K562 (cell line): ENCODE results near the gene RTBDN. TPM values are rescaled to one million over a fixed set of nuclear protein-coding genes. Genes with fewer than 3 reads are reported as not detected.

Experiments used
- BACH1 ChIP-seq: fragments of 200-800 bp; sonication (Bioruptor generic); IDR thresholded peaks from 2 replicates; pipeline ENCODE4 v1.6.1; 2016; ENCODE audit warnings: missing genetic modification characterization, missing compliant biosample characterization
- MYNN ChIP-seq, 2 experiments: sonication (generic); formaldehyde crosslinking in 1 of 2; IDR thresholded peaks; 2 replicates each; pipeline versions ENCODE4 v1.5.0 to v1.6.1; 2016 to 2020; ENCODE audit warnings: antibody characterized with exemption in 1 of 2, missing genetic modification reagents in 1 of 2
- RBFOX2 ChIP-seq: fragments of 200-400 bp; formaldehyde crosslinking; IDR thresholded peaks from 2 replicates; pipeline ENCODE4 v1.6.1; 2017; ENCODE audit warnings: low read depth, mild to moderate bottlenecking, low read length, moderate library complexity
- SMAD4 ChIP-seq: fragments of 250-450 bp; sonication (Bioruptor Pico); conservative IDR thresholded peaks from 2 replicates; pipeline ENCODE4 v1.8.0; 2021; ENCODE audit warnings: inconsistent platforms, mild to moderate bottlenecking, moderate library complexity
- polyA plus RNA-seq, 8 experiments: library from polyadenylated mRNA; depleted of rRNA in 4 of 8; stranded (reverse) in 5 of 8; unstranded in 3 of 8; fragments of >200 nt; fragmentation: Nextera tagmentation in 2 of 8; fragmentation: Illumina TruSeq in 1 of 8; extraction: Ambion mirVana in 2 of 8; extraction: Trizol in 1 of 8; gene quantifications; 2 replicates each; pipeline versions ENCODE4 v1.2.1 to v1.2.3, GENCODE V29; 2011 to 2014; ENCODE audit warnings: inconsistent platforms in 1 of 8, missing spikeins in 1 of 8
- total RNA-seq, 7 experiments: library from RNA; depleted of rRNA in 6 of 7; stranded (reverse); fragments of >200 nt in 6 of 7; fragmentation: Illumina TruSeq in 2 of 7; extraction: Trizol in 2 of 7; gene quantifications; 2 replicates each; pipeline versions ENCODE4 v1.2.1 to v1.2.3, GENCODE V29; 2011 to 2021; ENCODE audit warnings: low replicate concordance in 1 of 7
- TF ChIP-seq, protein P1 (sequence below): sonication (generic); formaldehyde crosslinking; IDR thresholded peaks from 2 replicates; pipeline ENCODE4 v1.8.1; 2023; ENCODE audit warnings: missing genetic modification reagents, mild to moderate bottlenecking, borderline replicate concordance
- TF ChIP-seq, protein P2 (sequence below), 3 experiments: fragments of 200-800 bp in 1 of 3; fragments of 250-450 bp in 1 of 3; fragments of 450-650 bp in 1 of 3; sonication (Bioruptor Pico) in 1 of 3; sonication (Bioruptor generic) in 1 of 3; formaldehyde crosslinking in 1 of 3; IDR thresholded peaks; 2 replicates each; pipeline versions ENCODE4 v1.6.1 to v1.8.0; 2016 to 2022; ENCODE audit warnings: mild to moderate bottlenecking in 2 of 3, missing genetic modification characterization in 2 of 3, missing compliant biosample characterization in 1 of 3, moderate library complexity in 1 of 3
- TF ChIP-seq, protein P3 (sequence below): fragments of 450-650 bp; IDR thresholded peaks from 2 replicates; pipeline ENCODE4 v1.6.1; 2016; ENCODE audit warnings: low read depth

The RTBDN gene
- total and polyA plus RNA-seq, 9 of the 15 experiments (the other 6 are each of a cell fraction or from before 2014, with no cell fraction given): 0.20 to 2.3 (median 0.72) TPM; not detected in 1

DNA sequence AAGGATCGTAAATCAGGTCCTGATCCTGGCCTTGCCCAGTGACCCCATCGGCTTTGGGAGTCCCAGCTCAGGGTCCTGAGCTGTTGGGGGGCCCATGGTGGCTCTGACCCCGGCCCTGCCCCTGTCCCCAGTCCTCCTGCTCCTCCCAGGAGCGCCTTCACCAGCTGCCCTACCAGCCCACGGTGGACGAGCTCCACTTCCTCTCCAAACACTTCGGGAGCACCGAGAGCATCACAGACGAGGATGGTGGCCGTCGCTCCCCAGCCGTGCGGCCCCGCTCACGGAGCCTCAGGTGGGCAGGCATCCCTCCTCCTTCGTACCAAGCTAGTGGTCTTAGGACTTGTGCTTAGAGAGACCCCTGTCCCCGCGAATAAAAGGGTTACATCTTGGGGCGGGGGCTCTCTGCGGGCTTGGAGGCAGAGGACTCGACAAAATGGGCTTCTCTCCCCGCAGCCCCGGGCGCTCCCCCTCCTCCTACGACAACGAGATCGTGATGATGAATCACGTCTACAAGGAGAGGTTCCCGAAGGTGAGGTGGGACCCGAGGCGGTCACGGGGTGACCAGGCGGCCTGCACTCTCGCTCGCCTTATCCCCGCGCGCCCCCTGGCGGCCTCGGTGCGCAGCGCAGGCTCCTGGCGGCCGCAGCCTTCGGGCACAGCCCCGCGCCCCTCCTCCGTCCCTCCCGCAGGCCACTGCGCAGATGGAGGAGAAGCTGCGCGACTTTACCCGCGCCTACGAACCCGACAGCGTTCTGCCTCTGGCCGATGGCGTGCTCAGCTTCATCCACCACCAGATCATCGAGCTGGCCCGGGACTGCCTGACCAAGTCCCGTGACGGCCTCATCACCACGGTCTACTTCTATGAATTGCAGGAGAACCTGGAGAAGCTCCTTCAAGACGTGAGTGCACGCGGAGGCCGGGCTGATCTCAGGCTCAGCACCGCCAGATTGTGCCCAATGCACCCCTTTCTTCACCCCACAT, 13.1 kb upstream of the RTBDN start (continued):
- TF ChIP-seq, protein P1, sequence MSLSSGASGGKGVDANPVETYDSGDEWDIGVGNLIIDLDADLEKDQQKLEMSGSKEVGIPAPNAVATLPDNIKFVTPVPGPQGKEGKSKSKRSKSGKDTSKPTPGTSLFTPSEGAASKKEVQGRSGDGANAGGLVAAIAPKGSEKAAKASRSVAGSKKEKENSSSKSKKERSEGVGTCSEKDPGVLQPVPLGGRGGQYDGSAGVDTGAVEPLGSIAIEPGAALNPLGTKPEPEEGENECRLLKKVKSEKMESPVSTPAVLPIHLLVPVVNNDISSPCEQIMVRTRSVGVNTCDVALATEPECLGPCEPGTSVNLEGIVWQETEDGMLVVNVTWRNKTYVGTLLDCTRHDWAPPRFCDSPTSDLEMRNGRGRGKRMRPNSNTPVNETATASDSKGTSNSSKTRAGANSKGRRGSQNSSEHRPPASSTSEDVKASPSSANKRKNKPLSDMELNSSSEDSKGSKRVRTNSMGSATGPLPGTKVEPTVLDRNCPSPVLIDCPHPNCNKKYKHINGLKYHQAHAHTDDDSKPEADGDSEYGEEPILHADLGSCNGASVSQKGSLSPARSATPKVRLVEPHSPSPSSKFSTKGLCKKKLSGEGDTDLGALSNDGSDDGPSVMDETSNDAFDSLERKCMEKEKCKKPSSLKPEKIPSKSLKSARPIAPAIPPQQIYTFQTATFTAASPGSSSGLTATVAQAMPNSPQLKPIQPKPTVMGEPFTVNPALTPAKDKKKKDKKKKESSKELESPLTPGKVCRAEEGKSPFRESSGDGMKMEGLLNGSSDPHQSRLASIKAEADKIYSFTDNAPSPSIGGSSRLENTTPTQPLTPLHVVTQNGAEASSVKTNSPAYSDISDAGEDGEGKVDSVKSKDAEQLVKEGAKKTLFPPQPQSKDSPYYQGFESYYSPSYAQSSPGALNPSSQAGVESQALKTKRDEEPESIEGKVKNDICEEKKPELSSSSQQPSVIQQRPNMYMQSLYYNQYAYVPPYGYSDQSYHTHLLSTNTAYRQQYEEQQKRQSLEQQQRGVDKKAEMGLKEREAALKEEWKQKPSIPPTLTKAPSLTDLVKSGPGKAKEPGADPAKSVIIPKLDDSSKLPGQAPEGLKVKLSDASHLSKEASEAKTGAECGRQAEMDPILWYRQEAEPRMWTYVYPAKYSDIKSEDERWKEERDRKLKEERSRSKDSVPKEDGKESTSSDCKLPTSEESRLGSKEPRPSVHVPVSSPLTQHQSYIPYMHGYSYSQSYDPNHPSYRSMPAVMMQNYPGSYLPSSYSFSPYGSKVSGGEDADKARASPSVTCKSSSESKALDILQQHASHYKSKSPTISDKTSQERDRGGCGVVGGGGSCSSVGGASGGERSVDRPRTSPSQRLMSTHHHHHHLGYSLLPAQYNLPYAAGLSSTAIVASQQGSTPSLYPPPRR: no peak
- TF ChIP-seq, protein P2, sequence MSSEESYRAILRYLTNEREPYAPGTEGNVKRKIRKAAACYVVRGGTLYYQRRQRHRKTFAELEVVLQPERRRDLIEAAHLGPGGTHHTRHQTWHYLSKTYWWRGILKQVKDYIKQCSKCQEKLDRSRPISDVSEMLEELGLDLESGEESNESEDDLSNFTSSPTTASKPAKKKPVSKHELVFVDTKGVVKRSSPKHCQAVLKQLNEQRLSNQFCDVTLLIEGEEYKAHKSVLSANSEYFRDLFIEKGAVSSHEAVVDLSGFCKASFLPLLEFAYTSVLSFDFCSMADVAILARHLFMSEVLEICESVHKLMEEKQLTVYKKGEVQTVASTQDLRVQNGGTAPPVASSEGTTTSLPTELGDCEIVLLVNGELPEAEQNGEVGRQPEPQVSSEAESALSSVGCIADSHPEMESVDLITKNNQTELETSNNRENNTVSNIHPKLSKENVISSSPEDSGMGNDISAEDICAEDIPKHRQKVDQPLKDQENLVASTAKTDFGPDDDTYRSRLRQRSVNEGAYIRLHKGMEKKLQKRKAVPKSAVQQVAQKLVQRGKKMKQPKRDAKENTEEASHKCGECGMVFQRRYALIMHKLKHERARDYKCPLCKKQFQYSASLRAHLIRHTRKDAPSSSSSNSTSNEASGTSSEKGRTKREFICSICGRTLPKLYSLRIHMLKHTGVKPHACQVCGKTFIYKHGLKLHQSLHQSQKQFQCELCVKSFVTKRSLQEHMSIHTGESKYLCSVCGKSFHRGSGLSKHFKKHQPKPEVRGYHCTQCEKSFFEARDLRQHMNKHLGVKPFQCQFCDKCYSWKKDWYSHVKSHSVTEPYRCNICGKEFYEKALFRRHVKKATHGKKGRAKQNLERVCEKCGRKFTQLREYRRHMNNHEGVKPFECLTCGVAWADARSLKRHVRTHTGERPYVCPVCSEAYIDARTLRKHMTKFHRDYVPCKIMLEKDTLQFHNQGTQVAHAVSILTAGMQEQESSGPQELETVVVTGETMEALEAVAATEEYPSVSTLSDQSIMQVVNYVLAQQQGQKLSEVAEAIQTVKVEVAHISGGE (CRISPR knock-in tag; IDR thresholded peaks at IDR 0.05): no peak
- TF ChIP-seq SMAD4 (no peak), BACH1 (tag) (no peak), MYNN (IDR thresholded peaks at IDR 0.05) (0 out of 2 replicates have a peak, but pooled peaks have one; percentile 31), MYNN (CRISPR knock-in tag; IDR thresholded peaks at IDR 0.05) (no peak), RBFOX2 (peak; percentile 64)
- TF ChIP-seq, protein P3, sequence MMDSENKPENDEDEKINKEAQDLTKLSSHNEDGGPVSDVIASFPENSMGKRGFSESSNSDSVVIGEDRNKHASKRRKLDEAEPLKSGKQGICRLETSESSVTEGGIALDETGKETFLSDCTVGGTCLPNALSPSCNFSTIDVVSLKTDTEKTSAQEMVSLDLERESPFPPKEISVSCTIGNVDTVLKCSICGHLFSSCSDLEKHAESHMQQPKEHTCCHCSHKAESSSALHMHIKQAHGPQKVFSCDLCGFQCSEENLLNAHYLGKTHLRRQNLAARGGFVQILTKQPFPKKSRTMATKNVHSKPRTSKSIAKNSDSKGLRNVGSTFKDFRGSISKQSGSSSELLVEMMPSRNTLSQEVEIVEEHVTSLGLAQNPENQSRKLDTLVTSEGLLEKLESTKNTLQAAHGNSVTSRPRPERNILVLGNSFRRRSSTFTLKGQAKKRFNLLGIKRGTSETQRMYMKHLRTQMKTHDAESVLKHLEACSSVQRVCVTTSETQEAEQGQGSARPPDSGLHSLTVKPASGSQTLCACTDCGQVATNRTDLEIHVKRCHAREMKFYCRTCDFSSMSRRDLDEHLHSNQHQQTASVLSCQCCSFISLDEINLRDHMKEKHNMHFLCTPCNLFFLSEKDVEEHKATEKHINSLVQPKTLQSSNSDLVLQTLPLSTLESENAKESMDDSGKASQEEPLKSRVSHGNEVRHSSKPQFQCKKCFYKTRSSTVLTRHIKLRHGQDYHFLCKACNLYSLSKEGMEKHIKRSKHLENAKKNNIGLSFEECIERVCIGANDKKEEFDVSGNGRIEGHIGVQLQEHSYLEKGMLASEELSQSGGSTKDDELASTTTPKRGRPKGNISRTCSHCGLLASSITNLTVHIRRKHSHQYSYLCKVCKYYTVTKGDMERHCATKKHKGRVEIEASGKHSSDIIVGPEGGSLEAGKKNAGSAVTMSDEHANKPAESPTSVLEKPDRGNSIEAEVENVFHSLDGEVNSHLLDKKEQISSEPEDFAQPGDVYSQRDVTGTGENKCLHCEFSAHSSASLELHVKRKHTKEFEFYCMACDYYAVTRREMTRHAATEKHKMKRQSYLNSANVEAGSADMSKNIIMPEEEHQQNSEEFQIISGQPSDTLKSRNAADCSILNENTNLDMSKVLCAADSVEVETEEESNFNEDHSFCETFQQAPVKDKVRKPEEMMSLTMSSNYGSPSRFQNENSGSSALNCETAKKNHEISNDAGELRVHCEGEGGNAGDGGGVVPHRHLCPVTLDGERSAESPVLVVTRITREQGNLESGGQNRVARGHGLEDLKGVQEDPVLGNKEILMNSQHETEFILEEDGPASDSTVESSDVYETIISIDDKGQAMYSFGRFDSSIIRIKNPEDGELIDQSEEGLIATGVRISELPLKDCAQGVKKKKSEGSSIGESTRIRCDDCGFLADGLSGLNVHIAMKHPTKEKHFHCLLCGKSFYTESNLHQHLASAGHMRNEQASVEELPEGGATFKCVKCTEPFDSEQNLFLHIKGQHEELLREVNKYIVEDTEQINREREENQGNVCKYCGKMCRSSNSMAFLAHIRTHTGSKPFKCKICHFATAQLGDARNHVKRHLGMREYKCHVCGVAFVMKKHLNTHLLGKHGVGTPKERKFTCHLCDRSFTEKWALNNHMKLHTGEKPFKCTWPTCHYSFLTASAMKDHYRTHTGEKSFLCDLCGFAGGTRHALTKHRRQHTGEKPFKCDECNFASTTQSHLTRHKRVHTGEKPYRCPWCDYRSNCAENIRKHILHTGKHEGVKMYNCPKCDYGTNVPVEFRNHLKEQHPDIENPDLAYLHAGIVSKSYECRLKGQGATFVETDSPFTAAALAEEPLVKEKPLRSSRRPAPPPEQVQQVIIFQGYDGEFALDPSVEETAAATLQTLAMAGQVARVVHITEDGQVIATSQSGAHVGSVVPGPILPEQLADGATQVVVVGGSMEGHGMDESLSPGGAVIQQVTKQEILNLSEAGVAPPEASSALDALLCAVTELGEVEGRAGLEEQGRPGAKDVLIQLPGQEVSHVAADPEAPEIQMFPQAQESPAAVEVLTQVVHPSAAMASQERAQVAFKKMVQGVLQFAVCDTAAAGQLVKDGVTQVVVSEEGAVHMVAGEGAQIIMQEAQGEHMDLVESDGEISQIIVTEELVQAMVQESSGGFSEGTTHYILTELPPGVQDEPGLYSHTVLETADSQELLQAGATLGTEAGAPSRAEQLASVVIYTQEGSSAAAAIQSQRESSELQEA: no peak
